ENCODE data around the gene GUCA2B.

DNA sequence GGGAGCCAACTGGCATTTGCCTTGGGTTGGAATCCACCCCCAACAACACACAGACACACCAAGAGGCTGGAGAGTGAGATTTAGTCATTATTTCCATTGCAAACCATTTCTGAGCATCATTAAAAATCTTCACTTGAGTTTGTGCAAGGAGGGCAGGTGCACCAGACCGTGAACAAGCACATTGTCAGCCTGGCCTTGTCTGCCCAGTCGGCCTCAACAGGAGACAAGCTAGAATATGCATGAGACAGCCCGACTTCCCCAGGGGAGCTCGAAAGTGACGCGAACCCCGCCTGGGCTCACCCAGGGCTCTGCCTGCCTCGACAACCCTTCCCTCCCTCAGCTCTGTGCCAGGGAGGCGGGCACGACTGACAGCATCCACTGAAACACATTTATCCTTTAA lies 15.4 kb upstream of the GUCA2B start:
- TF ChIP-seq POLR2A (IDR thresholded peaks at IDR 0.05; ENCODE audit: low read length) (no peak), GATA1 (IDR thresholded peaks at IDR 0.05; ENCODE audit: low read depth, low read length) (no peak)

All from erythroblast (primary cell).